Measurements from ENCODE around the gene CHRM2. TPM values are rescaled to one million over a fixed set of nuclear protein-coding genes. Genes with fewer than 3 reads are reported as not detected.

The CHRM2 gene
- total RNA-seq, 1 experiment from 2014 or later: not detected

DNA sequence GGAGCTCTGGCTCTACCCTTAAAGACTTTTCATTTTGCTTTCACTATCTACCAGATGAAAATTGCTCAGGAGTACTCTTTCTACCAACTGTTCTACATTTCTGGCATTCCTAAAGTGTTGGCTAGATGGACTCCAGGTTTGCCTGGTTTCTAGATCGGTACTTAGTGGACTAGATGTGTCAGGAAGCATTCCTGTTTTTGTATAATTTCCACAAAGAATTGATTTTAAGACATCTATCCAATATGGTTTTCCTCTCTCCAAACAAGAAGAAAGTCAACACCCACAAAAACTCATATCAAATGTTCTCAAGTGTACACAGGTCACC, 157.7 kb downstream of the CHRM2 start:
- POLR2A ChIA-PET: no interaction called here
- H4K20me1 ChIP-seq (ENCODE audit: insufficient read depth): no peaks in the 10 kb centered on the region
- intact Hi-C loops (cut with micrococcal nuclease): no loop called here
- no peak overlapping the region for H3K9ac ChIP-seq (ENCODE audit: low read length)
- no peak for DNase-seq (ENCODE audit: low read depth, low spot score)
- H3K4me1 ChIP-seq (ENCODE audit: control insufficient read depth in 1 of 2, insufficient read depth in 2 of 2, low read length in 2 of 2): no peaks in the 10 kb centered on the region
- no peaks in the 10 kb centered on the region for H3K9me2 ChIP-seq (ENCODE audit: insufficient read depth)
- ATAC-seq: no peak
- no peaks in the 10 kb centered on the region for H3K27me3 ChIP-seq (ENCODE audit: insufficient read depth, low read length)
- H3K27ac ChIP-seq (ENCODE audit: low read depth, low read length): no peak overlapping the region
- no peak overlapping the region for H3K4me3 ChIP-seq (replicated peaks in 1 of 2; ENCODE audit: low read depth in 1 of 2, low read length in 2 of 2)
- H3K79me2 ChIP-seq (ENCODE audit: insufficient read depth, low read length): no peaks in the 10 kb centered on the region
- no TSS peak for BruUV-seq (replicated peaks)
- no peak overlapping the region for H2AFZ ChIP-seq (ENCODE audit: low read depth, low read length, poor library complexity, severe bottlenecking)
- CTCF ChIA-PET: no interaction called here
- no peak overlapping the region for H3K4me2 ChIP-seq (ENCODE audit: low read length)
- peaks cover 4 to 21% of the 10 kb centered on the region in 2 experiments; a peak in 2 of 4 replicates for H3K9me3 ChIP-seq (ENCODE audit: control insufficient read depth in 1 of 2, insufficient read depth in 1 of 2, low read depth in 1 of 2, low read length in 2 of 2)
- H3K36me3 ChIP-seq (ENCODE audit: control insufficient read depth in 1 of 2, insufficient read depth in 2 of 2, low read length in 2 of 2): no peaks in the 10 kb centered on the region
- TF ChIP-seq POLR2AphosphoS5 (IDR thresholded peaks at IDR 0.05; ENCODE audit: low read depth, low read length): no peak
- TF ChIP-seq POLR2A (IDR thresholded peaks at IDR 0.05; ENCODE audit: borderline replicate concordance, extremely low read depth, insufficient read depth, insufficient read length): no peak
- TF ChIP-seq, protein P1, sequence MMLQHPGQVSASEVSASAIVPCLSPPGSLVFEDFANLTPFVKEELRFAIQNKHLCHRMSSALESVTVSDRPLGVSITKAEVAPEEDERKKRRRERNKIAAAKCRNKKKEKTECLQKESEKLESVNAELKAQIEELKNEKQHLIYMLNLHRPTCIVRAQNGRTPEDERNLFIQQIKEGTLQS (IDR thresholded peaks at IDR 0.05): no peak
- no peak for TF ChIP-seq YY1 (IDR thresholded peaks at IDR 0.05; ENCODE audit: extremely low read depth, insufficient replicate concordance, low read depth, low read length)
- no peak for TF ChIP-seq ELF1 (IDR thresholded peaks at IDR 0.05; ENCODE audit: borderline replicate concordance, low read depth)
- no peak for TF ChIP-seq CEBPB (IDR thresholded peaks at IDR 0.05; ENCODE audit: low read depth)
- TF ChIP-seq ZNF274 (IDR thresholded peaks at IDR 0.05; ENCODE audit: low read depth, low read length): no peak
- no peak for TF ChIP-seq TCF7L2 (IDR thresholded peaks at IDR 0.05; ENCODE audit: borderline replicate concordance, extremely low read depth, insufficient read depth, insufficient read length)
- TF ChIP-seq, protein P2, sequence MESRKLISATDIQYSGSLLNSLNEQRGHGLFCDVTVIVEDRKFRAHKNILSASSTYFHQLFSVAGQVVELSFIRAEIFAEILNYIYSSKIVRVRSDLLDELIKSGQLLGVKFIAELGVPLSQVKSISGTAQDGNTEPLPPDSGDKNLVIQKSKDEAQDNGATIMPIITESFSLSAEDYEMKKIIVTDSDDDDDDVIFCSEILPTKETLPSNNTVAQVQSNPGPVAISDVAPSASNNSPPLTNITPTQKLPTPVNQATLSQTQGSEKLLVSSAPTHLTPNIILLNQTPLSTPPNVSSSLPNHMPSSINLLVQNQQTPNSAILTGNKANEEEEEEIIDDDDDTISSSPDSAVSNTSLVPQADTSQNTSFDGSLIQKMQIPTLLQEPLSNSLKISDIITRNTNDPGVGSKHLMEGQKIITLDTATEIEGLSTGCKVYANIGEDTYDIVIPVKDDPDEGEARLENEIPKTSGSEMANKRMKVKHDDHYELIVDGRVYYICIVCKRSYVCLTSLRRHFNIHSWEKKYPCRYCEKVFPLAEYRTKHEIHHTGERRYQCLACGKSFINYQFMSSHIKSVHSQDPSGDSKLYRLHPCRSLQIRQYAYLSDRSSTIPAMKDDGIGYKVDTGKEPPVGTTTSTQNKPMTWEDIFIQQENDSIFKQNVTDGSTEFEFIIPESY (IDR thresholded peaks at IDR 0.05; ENCODE audit: extremely low read depth, insufficient replicate concordance, low read length): no peak
- TF ChIP-seq, protein P3, sequence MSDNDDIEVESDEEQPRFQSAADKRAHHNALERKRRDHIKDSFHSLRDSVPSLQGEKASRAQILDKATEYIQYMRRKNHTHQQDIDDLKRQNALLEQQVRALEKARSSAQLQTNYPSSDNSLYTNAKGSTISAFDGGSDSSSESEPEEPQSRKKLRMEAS (IDR thresholded peaks at IDR 0.05): no peak
- TF ChIP-seq SIN3A (IDR thresholded peaks at IDR 0.05; ENCODE audit: low read depth): no peak
- no peak for TF ChIP-seq CBX3 (IDR thresholded peaks at IDR 0.05; ENCODE audit: low read depth)
- TF ChIP-seq RAD21 (IDR thresholded peaks at IDR 0.05; ENCODE audit: low read depth): no peak
- no peak for TF ChIP-seq EZH2phosphoT487 (IDR thresholded peaks at IDR 0.05; ENCODE audit: borderline replicate concordance)
- TF ChIP-seq, protein P4, sequence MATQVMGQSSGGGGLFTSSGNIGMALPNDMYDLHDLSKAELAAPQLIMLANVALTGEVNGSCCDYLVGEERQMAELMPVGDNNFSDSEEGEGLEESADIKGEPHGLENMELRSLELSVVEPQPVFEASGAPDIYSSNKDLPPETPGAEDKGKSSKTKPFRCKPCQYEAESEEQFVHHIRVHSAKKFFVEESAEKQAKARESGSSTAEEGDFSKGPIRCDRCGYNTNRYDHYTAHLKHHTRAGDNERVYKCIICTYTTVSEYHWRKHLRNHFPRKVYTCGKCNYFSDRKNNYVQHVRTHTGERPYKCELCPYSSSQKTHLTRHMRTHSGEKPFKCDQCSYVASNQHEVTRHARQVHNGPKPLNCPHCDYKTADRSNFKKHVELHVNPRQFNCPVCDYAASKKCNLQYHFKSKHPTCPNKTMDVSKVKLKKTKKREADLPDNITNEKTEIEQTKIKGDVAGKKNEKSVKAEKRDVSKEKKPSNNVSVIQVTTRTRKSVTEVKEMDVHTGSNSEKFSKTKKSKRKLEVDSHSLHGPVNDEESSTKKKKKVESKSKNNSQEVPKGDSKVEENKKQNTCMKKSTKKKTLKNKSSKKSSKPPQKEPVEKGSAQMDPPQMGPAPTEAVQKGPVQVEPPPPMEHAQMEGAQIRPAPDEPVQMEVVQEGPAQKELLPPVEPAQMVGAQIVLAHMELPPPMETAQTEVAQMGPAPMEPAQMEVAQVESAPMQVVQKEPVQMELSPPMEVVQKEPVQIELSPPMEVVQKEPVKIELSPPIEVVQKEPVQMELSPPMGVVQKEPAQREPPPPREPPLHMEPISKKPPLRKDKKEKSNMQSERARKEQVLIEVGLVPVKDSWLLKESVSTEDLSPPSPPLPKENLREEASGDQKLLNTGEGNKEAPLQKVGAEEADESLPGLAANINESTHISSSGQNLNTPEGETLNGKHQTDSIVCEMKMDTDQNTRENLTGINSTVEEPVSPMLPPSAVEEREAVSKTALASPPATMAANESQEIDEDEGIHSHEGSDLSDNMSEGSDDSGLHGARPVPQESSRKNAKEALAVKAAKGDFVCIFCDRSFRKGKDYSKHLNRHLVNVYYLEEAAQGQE (IDR thresholded peaks at IDR 0.05; ENCODE audit: low read depth): no peak
- TF ChIP-seq SP1 (IDR thresholded peaks at IDR 0.05; ENCODE audit: low read depth): no peak
- no peak for TF ChIP-seq SRF (IDR thresholded peaks at IDR 0.05; ENCODE audit: low read depth)
- TF ChIP-seq, protein P5, sequence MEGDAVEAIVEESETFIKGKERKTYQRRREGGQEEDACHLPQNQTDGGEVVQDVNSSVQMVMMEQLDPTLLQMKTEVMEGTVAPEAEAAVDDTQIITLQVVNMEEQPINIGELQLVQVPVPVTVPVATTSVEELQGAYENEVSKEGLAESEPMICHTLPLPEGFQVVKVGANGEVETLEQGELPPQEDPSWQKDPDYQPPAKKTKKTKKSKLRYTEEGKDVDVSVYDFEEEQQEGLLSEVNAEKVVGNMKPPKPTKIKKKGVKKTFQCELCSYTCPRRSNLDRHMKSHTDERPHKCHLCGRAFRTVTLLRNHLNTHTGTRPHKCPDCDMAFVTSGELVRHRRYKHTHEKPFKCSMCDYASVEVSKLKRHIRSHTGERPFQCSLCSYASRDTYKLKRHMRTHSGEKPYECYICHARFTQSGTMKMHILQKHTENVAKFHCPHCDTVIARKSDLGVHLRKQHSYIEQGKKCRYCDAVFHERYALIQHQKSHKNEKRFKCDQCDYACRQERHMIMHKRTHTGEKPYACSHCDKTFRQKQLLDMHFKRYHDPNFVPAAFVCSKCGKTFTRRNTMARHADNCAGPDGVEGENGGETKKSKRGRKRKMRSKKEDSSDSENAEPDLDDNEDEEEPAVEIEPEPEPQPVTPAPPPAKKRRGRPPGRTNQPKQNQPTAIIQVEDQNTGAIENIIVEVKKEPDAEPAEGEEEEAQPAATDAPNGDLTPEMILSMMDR (IDR thresholded peaks at IDR 0.05 in 2 of 3, conservative IDR thresholded peaks at IDR 0.05 in 1 of 3; ENCODE audit: borderline replicate concordance in 1 of 3, insufficient read depth in 1 of 3, low read depth in 2 of 3, low read length in 2 of 3): no peak
- RAD21 ChIA-PET (ENCODE audit: low non-redundant PET in 1 of 2, low total read pairs in 2 of 2, uncharacterized antibody in 2 of 2, unreplicated experiment in 2 of 2): no interaction called here
